Activated naive CD4-positive, alpha-beta T cell treated with anti-CD3 and anti-CD28 coated beads, Interleukin-2, amount 10 ng/mL, durations not matched to agents 7 days and 5 days (primary cell): ENCODE data around the gene SIPA1L3.

ENCODE experiments used
- CTCF ChIA-PET: fragments of 350-600 bp; sonication (Branson Sonifier 250); formaldehyde crosslinking; loops from one replicate; lab custom pipeline; 2021; ENCODE audit warnings: antibody characterized with exemption; lab: Charles Lee
- DNase-seq: peaks from one replicate; pipeline ENCODE4 v3.0.0-alpha.2; 2020
- H3K27ac Mint-ChIP-seq: one replicate; pipeline ENCODE4 v1.8.0; 2021; ENCODE audit warnings: mild to moderate bottlenecking, moderate library complexity, mixed read lengths
- H3K27me3 Mint-ChIP-seq: one replicate; pipeline ENCODE4 v1.8.0; 2021; ENCODE audit warnings: mild to moderate bottlenecking, mixed read lengths
- H3K36me3 Mint-ChIP-seq: one replicate; pipeline ENCODE4 v1.8.0; 2021; ENCODE audit warnings: mixed read lengths
- H3K4me1 Mint-ChIP-seq: one replicate; pipeline ENCODE4 v1.8.0; 2021; ENCODE audit warnings: mixed read lengths
- H3K4me3 Mint-ChIP-seq: one replicate; pipeline ENCODE4 v1.8.0; 2021; ENCODE audit warnings: mild to moderate bottlenecking, moderate library complexity, mixed read lengths
- H3K9me3 Mint-ChIP-seq: one replicate; pipeline ENCODE4 v1.8.0; 2021; ENCODE audit warnings: mixed read lengths

Gene SIPA1L3

GRCh38 chr19:38193445-38193844 lies 286.4 kb downstream of the SIPA1L3 start:
- H3K4me1 Mint-ChIP-seq = peaks cover 9% of the 10 kb centered on the region
- peaks cover 13% of the 10 kb centered on the region for H3K36me3 Mint-ChIP-seq
- H3K27me3 Mint-ChIP-seq = no peaks in the 10 kb centered on the region
- DNase-seq = no peak
- no peak overlapping the region for H3K27ac Mint-ChIP-seq
- H3K4me3 Mint-ChIP-seq = no peak overlapping the region
- CTCF ChIA-PET = no interaction called here
- peaks cover 11% of the 10 kb centered on the region for H3K9me3 Mint-ChIP-seq

- Mint-ChIP-seq H3K4me1 (peaks cover 4% of the 10 kb centered on the region), H3K9me3 (peaks cover 11% of the 10 kb centered on the region), H3K4me3 (no peak overlapping the region), H3K27me3 (no peaks in the 10 kb centered on the region), H3K27ac (no peak overlapping the region), H3K36me3 (peaks cover 12% of the 10 kb centered on the region)
- CTCF ChIA-PET = no interaction called here
- no peak for DNase-seq
Measured at GRCh38 chr19:38194061-38194701, 287.2 kb downstream of the SIPA1L3 start.

- Mint-ChIP-seq H3K36me3 (peaks cover 12% of the 10 kb centered on the region), H3K27me3 (no peaks in the 10 kb centered on the region), H3K27ac (no peak overlapping the region), H3K4me3 (no peak overlapping the region), H3K9me3 (peaks cover 11% of the 10 kb centered on the region), H3K4me1 (peaks cover 2% of the 10 kb centered on the region)
- DNase-seq = no peak
- CTCF ChIA-PET = no interaction called here
Measured at GRCh38 chr19:38195237-38195636, 288.2 kb downstream of the SIPA1L3 start.

GRCh38 chr19:38196245-38196837 lies 289.3 kb downstream of the SIPA1L3 start:
- peaks cover 12% of the 10 kb centered on the region for H3K36me3 Mint-ChIP-seq
- CTCF ChIA-PET = no interaction called here
- H3K4me3 Mint-ChIP-seq = no peak overlapping the region
- H3K27ac Mint-ChIP-seq = no peak overlapping the region
- DNase-seq = no peak
- no peaks in the 10 kb centered on the region for H3K27me3 Mint-ChIP-seq
- peaks cover 11% of the 10 kb centered on the region for H3K9me3 Mint-ChIP-seq
- H3K4me1 Mint-ChIP-seq = peaks cover 2% of the 10 kb centered on the region

GRCh38 chr19:38196948-38197656 lies 290.1 kb downstream of the SIPA1L3 start:
- CTCF ChIA-PET = no interaction called here
- no peak overlapping the region for H3K27ac Mint-ChIP-seq
- H3K36me3 Mint-ChIP-seq = peaks cover 12% of the 10 kb centered on the region
- peaks cover 2% of the 10 kb centered on the region for H3K4me1 Mint-ChIP-seq
- peaks cover 11% of the 10 kb centered on the region for H3K9me3 Mint-ChIP-seq
- no peak for DNase-seq
- no peak overlapping the region for H3K4me3 Mint-ChIP-seq
- H3K27me3 Mint-ChIP-seq = no peaks in the 10 kb centered on the region

GRCh38 chr19:38197937-38198704 lies 291.1 kb downstream of the SIPA1L3 start:
- Mint-ChIP-seq H3K4me1 (peaks cover 2% of the 10 kb centered on the region), H3K4me3 (no peak overlapping the region), H3K27me3 (no peaks in the 10 kb centered on the region), H3K27ac (no peak overlapping the region), H3K9me3 (peaks cover 11% of the 10 kb centered on the region), H3K36me3 (peaks cover 12% of the 10 kb centered on the region)
- CTCF ChIA-PET = no interaction called here
- DNase-seq = no peak

GRCh38 chr19:38199340-38199739 lies 292.3 kb downstream of the SIPA1L3 start:
- Mint-ChIP-seq H3K36me3 (peaks cover 12% of the 10 kb centered on the region), H3K27ac (no peak overlapping the region), H3K27me3 (no peaks in the 10 kb centered on the region), H3K9me3 (peaks cover 11% of the 10 kb centered on the region), H3K4me3 (no peak overlapping the region), H3K4me1 (peaks cover 2% of the 10 kb centered on the region)
- CTCF ChIA-PET = no interaction called here
- no peak for DNase-seq

GRCh38 chr19:38201731-38202130 lies 294.7 kb downstream of the SIPA1L3 start:
- no peaks in the 10 kb centered on the region for H3K9me3 Mint-ChIP-seq
- H3K4me1 Mint-ChIP-seq = no peaks in the 10 kb centered on the region
- H3K36me3 Mint-ChIP-seq = no peaks in the 10 kb centered on the region
- H3K4me3 Mint-ChIP-seq = no peak overlapping the region
- H3K27ac Mint-ChIP-seq = no peak overlapping the region
- CTCF ChIA-PET = interaction anchor here (1.5 kb wide), 1 partner anchor 299 kb away, joined by 3 read pairs; no protein-coding TSS in a partner anchor
- no peak for DNase-seq
- H3K27me3 Mint-ChIP-seq = no peaks in the 10 kb centered on the region

- CTCF ChIA-PET = interaction anchor here (1.5 kb wide), 1 partner anchor 300 kb away, joined by 3 read pairs; no protein-coding TSS in a partner anchor
- Mint-ChIP-seq H3K4me3 (no peak overlapping the region), H3K4me1 (no peaks in the 10 kb centered on the region), H3K27me3 (peaks cover 3% of the 10 kb centered on the region), H3K36me3 (no peaks in the 10 kb centered on the region), H3K9me3 (no peaks in the 10 kb centered on the region), H3K27ac (no peak overlapping the region)
- no peak for DNase-seq
Measured at GRCh38 chr19:38202504-38202903, 295.5 kb downstream of the SIPA1L3 start.

- CTCF ChIA-PET = no interaction called here
- Mint-ChIP-seq H3K27me3 (peaks cover 5% of the 10 kb centered on the region), H3K4me3 (no peak overlapping the region), H3K9me3 (no peaks in the 10 kb centered on the region), H3K27ac (no peak overlapping the region), H3K36me3 (no peaks in the 10 kb centered on the region), H3K4me1 (no peaks in the 10 kb centered on the region)
- no peak for DNase-seq
Measured at GRCh38 chr19:38203197-38203596, 296.2 kb downstream of the SIPA1L3 start.

- DNase-seq = no peak
- Mint-ChIP-seq H3K36me3 (no peaks in the 10 kb centered on the region), H3K27ac (no peak overlapping the region), H3K27me3 (peaks cover 14% of the 10 kb centered on the region), H3K4me1 (no peaks in the 10 kb centered on the region), H3K9me3 (no peaks in the 10 kb centered on the region), H3K4me3 (no peak overlapping the region)
- CTCF ChIA-PET = no interaction called here
Measured at GRCh38 chr19:38204096-38204495, 297.1 kb downstream of the SIPA1L3 start.

- Mint-ChIP-seq H3K4me3 (no peak overlapping the region), H3K27me3 (peaks cover 20% of the 10 kb centered on the region), H3K36me3 (no peaks in the 10 kb centered on the region), H3K4me1 (peaks cover under 1% of the 10 kb centered on the region), H3K9me3 (no peaks in the 10 kb centered on the region), H3K27ac (no peak overlapping the region)
- CTCF ChIA-PET = no interaction called here
- DNase-seq = no peak
Measured at GRCh38 chr19:38204728-38205127, 297.7 kb downstream of the SIPA1L3 start.

GRCh38 chr19:38206006-38206745 lies 299.2 kb downstream of the SIPA1L3 start:
- Mint-ChIP-seq H3K27me3 (peaks cover 35% of the 10 kb centered on the region), H3K27ac (no peak overlapping the region), H3K9me3 (no peaks in the 10 kb centered on the region), H3K36me3 (peaks cover 2% of the 10 kb centered on the region), H3K4me3 (no peak overlapping the region), H3K4me1 (peaks cover 7% of the 10 kb centered on the region)
- CTCF ChIA-PET = no interaction called here
- DNase-seq = no peak

- H3K4me3 Mint-ChIP-seq = no peak overlapping the region
- no peak for DNase-seq
- peaks cover 7% of the 10 kb centered on the region for H3K4me1 Mint-ChIP-seq
- peaks cover 42% of the 10 kb centered on the region for H3K27me3 Mint-ChIP-seq
- no peak overlapping the region for H3K27ac Mint-ChIP-seq
- peaks cover 2% of the 10 kb centered on the region for H3K36me3 Mint-ChIP-seq
- no peaks in the 10 kb centered on the region for H3K9me3 Mint-ChIP-seq
- CTCF ChIA-PET = no interaction called here
Measured at GRCh38 chr19:38206928-38207327, 299.9 kb downstream of the SIPA1L3 start.
